GM12878 (cell line): ENCODE data around the gene SLC6A17. TPM values are rescaled to one million over a fixed set of nuclear protein-coding genes. Genes with fewer than 3 reads are reported as not detected.

Experiments
- ATAC-seq: fragments of 200-7000 bp; cut with Tn5 transposase; 3 replicates; pipeline ENCODE4 v1.9.1; 2020; ENCODE audit warnings: mild to moderate bottlenecking, moderate library complexity
- BruUV-seq: library from RNA; stranded (reverse); fragments of 400-500 nt; replicated peaks from 2 replicates; lab custom pipeline; 2021; lab: Mats Ljungman, UMichigan
- CTCF ChIA-PET: fragments of 300-600 bp; sonication (Branson Sonifier 250); formaldehyde crosslinking; extraction: SDS; loops from one replicate; lab custom pipeline; 2021; ENCODE audit warnings: inconsistent platforms; lab: Yijun Ruan, JAX
- POLR2A ChIA-PET: fragments of 350-600 bp; formaldehyde crosslinking; extraction: SDS; loops from one replicate; lab custom pipeline; 2021; ENCODE audit warnings: inconsistent platforms; lab: Charles Lee
- RAD21 ChIA-PET: fragments of 300-600 bp; sonication (Branson Sonifier 250); formaldehyde crosslinking; loops from one replicate; lab custom pipeline; 2023; ENCODE audit warnings: antibody characterized with exemption; ENCODE audit not compliant: unreplicated experiment; lab: Charles Lee
- SMC1A ChIA-PET: fragments of 300-600 bp; sonication (Branson Sonifier 250); formaldehyde crosslinking; loops from one replicate; lab custom pipeline; 2023; ENCODE audit not compliant: unreplicated experiment, uncharacterized antibody; lab: Charles Lee
- DNase-seq: peaks from one replicate; pipeline ENCODE4 v3.0.0-alpha.2; 2011; ENCODE audit warnings: low read depth, low spot score
- FAIRE-seq: peaks from 3 replicates; lab custom pipeline; 2011; peaks lifted over from hg19 to GRCh38; lab: Jason Lieb, UNC
- H2AFZ ChIP-seq: 2 replicates; pipeline ENCODE4 v1.6.0; 2011; ENCODE audit warnings: low read depth, low read length, control low read depth; ENCODE audit not compliant: control insufficient read depth
- H3K27ac ChIP-seq: 2 replicates; pipeline ENCODE4 v1.5.1; 2011; ENCODE audit warnings: control low read depth; ENCODE audit not compliant: control insufficient read depth, insufficient read depth
- H3K27me3 ChIP-seq, 2 experiments: replicated peaks in 1 of 2; 2 replicates each; pipeline versions ENCODE4 v1.6.0 to v1.6.1; 2011; ENCODE audit warnings: low read length in 1 of 2; ENCODE audit not compliant: control insufficient read depth in 2 of 2, insufficient read depth in 2 of 2
- H3K36me3 ChIP-seq, 2 experiments: 2 replicates each; pipeline ENCODE4 v1.5.1; 2011; ENCODE audit warnings: low read length in 1 of 2; ENCODE audit not compliant: control insufficient read depth in 2 of 2, insufficient read depth in 2 of 2
- H3K4me1 ChIP-seq: 2 replicates; pipeline ENCODE4 v1.6.1; 2011; ENCODE audit warnings: mild to moderate bottlenecking, low read length, moderate library complexity, mixed read lengths; ENCODE audit not compliant: control insufficient read depth, insufficient read depth
- H3K4me2 ChIP-seq: 2 replicates; pipeline ENCODE4 v1.6.0; 2011; ENCODE audit warnings: control low read depth; ENCODE audit not compliant: control insufficient read depth, insufficient read depth
- H3K4me3 ChIP-seq: fragments of 200-600 bp; sonication (generic); 2 replicates; pipeline ENCODE4 v1.5.1; 2016
- H3K79me2 ChIP-seq: 2 replicates; pipeline ENCODE4 v1.6.0; 2011; ENCODE audit warnings: low read length; ENCODE audit not compliant: control insufficient read depth, insufficient read depth
- H3K9ac ChIP-seq: 2 replicates; pipeline ENCODE4 v1.8.0; 2011; ENCODE audit warnings: low read length, control low read depth, mixed read lengths; ENCODE audit not compliant: control insufficient read depth, insufficient read depth
- H3K9me3 ChIP-seq: replicated peaks from 3 replicates; pipeline ENCODE4 v1.5.1; 2011; ENCODE audit warnings: mild to moderate bottlenecking, low read length; ENCODE audit not compliant: control insufficient read depth, insufficient read depth
- H4K20me1 ChIP-seq: 2 replicates; pipeline ENCODE4 v1.6.0; 2011; ENCODE audit not compliant: control insufficient read depth, insufficient read depth
- BCLAF1 ChIP-seq: fragments of 450-650 bp; IDR thresholded peaks from 2 replicates; pipeline ENCODE4 v1.6.1; 2017; ENCODE audit warnings: antibody characterized with exemption, mild to moderate bottlenecking, moderate library complexity
- FOS ChIP-seq: IDR thresholded peaks from 3 replicates; pipeline ENCODE4 v1.6.1; 2011; ENCODE audit warnings: borderline replicate concordance; ENCODE audit not compliant: insufficient read length; ENCODE audit errors: extremely low read depth
- JUNB ChIP-seq: IDR thresholded peaks from 2 replicates; pipeline ENCODE4 v1.6.1; 2016; ENCODE audit warnings: antibody characterized with exemption, mild to moderate bottlenecking
- MEF2A ChIP-seq: IDR thresholded peaks from 2 replicates; pipeline ENCODE4 v1.6.1; 2011; ENCODE audit warnings: low read depth, mild to moderate bottlenecking, low read length, moderate library complexity; ENCODE audit not compliant: insufficient read depth
- MEF2B ChIP-seq: fragments of 450-650 bp; IDR thresholded peaks from 2 replicates; pipeline ENCODE4 v1.6.1; 2018; ENCODE audit warnings: mild to moderate bottlenecking, moderate library complexity; ENCODE audit not compliant: partially characterized antibody, poor library complexity, severe bottlenecking
- MTA2 ChIP-seq: fragments of 450-650 bp; IDR thresholded peaks from 2 replicates; pipeline ENCODE4 v1.6.1; 2016; ENCODE audit warnings: low read depth, mild to moderate bottlenecking, moderate library complexity
- MTA3 ChIP-seq: IDR thresholded peaks from 2 replicates; pipeline ENCODE4 v1.6.1; 2012; ENCODE audit warnings: low read length, inconsistent platforms, borderline replicate concordance
- MYC ChIP-seq: IDR thresholded peaks from 2 replicates; pipeline ENCODE4 v1.6.1; 2011; ENCODE audit warnings: mild to moderate bottlenecking, low read length, moderate library complexity, inconsistent platforms; ENCODE audit not compliant: insufficient read depth, insufficient replicate concordance, insufficient read length, severe bottlenecking
- PKNOX1 ChIP-seq: fragments of 450-650 bp; IDR thresholded peaks from 2 replicates; pipeline ENCODE4 v1.6.1; 2016; ENCODE audit warnings: mild to moderate bottlenecking
- RAD21 ChIP-seq: IDR thresholded peaks from 2 replicates; pipeline ENCODE4 v1.6.1; 2011; ENCODE audit warnings: mild to moderate bottlenecking, low read depth, low read length, moderate library complexity; ENCODE audit not compliant: insufficient read depth
- STAT3 ChIP-seq: IDR thresholded peaks from 2 replicates; pipeline ENCODE4 v1.6.1; 2011; ENCODE audit warnings: low read depth, low read length, improper control_type of control experiment
- YY1 ChIP-seq: IDR thresholded peaks from 2 replicates; pipeline ENCODE4 v1.6.1; 2011; ENCODE audit warnings: low read depth, mild to moderate bottlenecking, low read length
- ZNF24 ChIP-seq: fragments of 450-650 bp; IDR thresholded peaks from 2 replicates; pipeline ENCODE4 v1.6.1; 2017; ENCODE audit warnings: antibody characterized with exemption, mild to moderate bottlenecking
- ZNF384 ChIP-seq: IDR thresholded peaks from 2 replicates; pipeline ENCODE4 v1.6.1; 2012; ENCODE audit warnings: low read depth, mild to moderate bottlenecking, low read length, improper control_type of control experiment, borderline replicate concordance
- WGBS: methylation state at CpG from one replicate; pipeline ENCODE4 v1.1.6; 2016; ENCODE audit warnings: low lambda C conversion rate; ENCODE audit not compliant: insufficient replicate concordance, insufficient coverage; ENCODE audit errors: missing lambda C conversion rate; 5-methylcytosine and 5-hydroxymethylcytosine counted together
- in situ Hi-C: fragments of 300-500 bp; cut with MboI; formaldehyde crosslinking; loops from 9 replicates; pipeline ENCODE4 v1.14.3; 2018; ENCODE audit warnings: mixed read lengths
- intact Hi-C: fragments of 100-400 bp; cut with micrococcal nuclease; formaldehyde crosslinking; loops from one replicate; pipeline ENCODE4 v1.14.2; 2022; ENCODE audit not compliant: unreplicated experiment
- polyA plus RNA-seq, 11 experiments: library from polyadenylated mRNA; depleted of rRNA in 4 of 11; unstranded in 6 of 11; stranded (reverse) in 5 of 11; fragments of >200 nt; fragmentation: Nextera tagmentation in 4 of 11; fragmentation: Illumina TruSeq in 1 of 11; extraction: Ambion mirVana in 4 of 11; extraction: Trizol in 1 of 11; gene quantifications; 1 replicate in 1 of 11; 2 replicates in 10 of 11; pipeline versions ENCODE4 v1.2.1 to v1.2.3, GENCODE V29; 2011 to 2016; ENCODE audit warnings: inconsistent platforms in 2 of 11, missing spikeins in 2 of 11, low read depth in 1 of 11
- total RNA-seq, 4 experiments: library from RNA; depleted of rRNA in 3 of 4; stranded (reverse); fragments of >200 nt in 3 of 4; fragmentation: Illumina TruSeq in 1 of 4; extraction: Trizol in 1 of 4; gene quantifications; 2 replicates each; pipeline versions ENCODE4 v1.2.1 to v1.2.3, GENCODE V29; 2013 to 2021
- TF ChIP-seq, protein P1 (sequence below): IDR thresholded peaks from 2 replicates; pipeline ENCODE4 v1.6.1; 2012; ENCODE audit warnings: low read depth, low read length, improper control_type of control experiment
- TF ChIP-seq, protein P2 (sequence below): fragments of 450-650 bp; IDR thresholded peaks from 2 replicates; pipeline ENCODE4 v1.6.1; 2018; ENCODE audit warnings: borderline replicate concordance, mild to moderate bottlenecking; ENCODE audit not compliant: partially characterized antibody

Gene SLC6A17
- total and polyA plus RNA-seq, 10 of the 15 experiments (the other 5 are each of a cell fraction or from before 2014, with no cell fraction given): not detected

- no peaks in the 10 kb centered on the region for H4K20me1 ChIP-seq
- H3K4me3 ChIP-seq: no peak overlapping the region
- ChIA-PET RAD21 (interaction anchor here (1.1 to 3.4 kb wide), 6 partner anchors 17 to 214 kb away, joined by 3 to 21 read pairs (median 4); partner anchors contain the start of gene KCNC4), SMC1A (interaction anchor here (0.8 to 2.9 kb wide), 8 partner anchors 10 to 53 kb away, joined by 3 to 14 read pairs (median 6); no protein-coding TSS in a partner anchor), POLR2A (interaction anchor here (0.6 to 1.2 kb wide), 5 partner anchors 9 to 106 kb away, joined by 3 to 4 read pairs (median 3); partner anchors contain the start of gene RBM15), CTCF (interaction anchor here (0.8 to 9.7 kb wide), 4 partner anchors 12 to 91 kb away, joined by 3 to 58 read pairs (median 8); no protein-coding TSS in a partner anchor)
- no peak overlapping the region for H3K27ac ChIP-seq
- no peaks in the 10 kb centered on the region for H3K9me3 ChIP-seq
- FAIRE-seq (no peak), DNase-seq (no peak), ATAC-seq (no peak)
- intact Hi-C loops (no loop called here), in situ Hi-C loops (no loop called here)
- peaks cover 5% of the 10 kb centered on the region; the same call in 1 of the 2 replicates for H3K4me1 ChIP-seq
- no TSS peak for BruUV-seq
- 34% methylated on average over 6 of the region's 9 CpGs for WGBS
- H3K79me2 ChIP-seq: no peaks in the 10 kb centered on the region
- no peak overlapping the region for H3K9ac ChIP-seq
- no peak overlapping the region for H2AFZ ChIP-seq
- H3K4me2 ChIP-seq: no peak overlapping the region
- H3K27me3 ChIP-seq: no peaks in the 10 kb centered on the region; a peak in 1 of 4 replicates
- no peaks in the 10 kb centered on the region for H3K36me3 ChIP-seq
- TF ChIP-seq MEF2A (no peak), MTA2 (no peak), ZNF24 (no peak), RAD21 (no peak), STAT3 (no peak), MTA3 (no peak), JUNB (no peak), YY1 (no peak), BCLAF1 (no peak), PKNOX1 (no peak), ZNF384 (no peak), FOS (no peak), MYC (no peak), MEF2B (no peak)
- TF ChIP-seq, protein P1, sequence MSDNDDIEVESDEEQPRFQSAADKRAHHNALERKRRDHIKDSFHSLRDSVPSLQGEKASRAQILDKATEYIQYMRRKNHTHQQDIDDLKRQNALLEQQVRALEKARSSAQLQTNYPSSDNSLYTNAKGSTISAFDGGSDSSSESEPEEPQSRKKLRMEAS: no peak
- TF ChIP-seq, protein P2, sequence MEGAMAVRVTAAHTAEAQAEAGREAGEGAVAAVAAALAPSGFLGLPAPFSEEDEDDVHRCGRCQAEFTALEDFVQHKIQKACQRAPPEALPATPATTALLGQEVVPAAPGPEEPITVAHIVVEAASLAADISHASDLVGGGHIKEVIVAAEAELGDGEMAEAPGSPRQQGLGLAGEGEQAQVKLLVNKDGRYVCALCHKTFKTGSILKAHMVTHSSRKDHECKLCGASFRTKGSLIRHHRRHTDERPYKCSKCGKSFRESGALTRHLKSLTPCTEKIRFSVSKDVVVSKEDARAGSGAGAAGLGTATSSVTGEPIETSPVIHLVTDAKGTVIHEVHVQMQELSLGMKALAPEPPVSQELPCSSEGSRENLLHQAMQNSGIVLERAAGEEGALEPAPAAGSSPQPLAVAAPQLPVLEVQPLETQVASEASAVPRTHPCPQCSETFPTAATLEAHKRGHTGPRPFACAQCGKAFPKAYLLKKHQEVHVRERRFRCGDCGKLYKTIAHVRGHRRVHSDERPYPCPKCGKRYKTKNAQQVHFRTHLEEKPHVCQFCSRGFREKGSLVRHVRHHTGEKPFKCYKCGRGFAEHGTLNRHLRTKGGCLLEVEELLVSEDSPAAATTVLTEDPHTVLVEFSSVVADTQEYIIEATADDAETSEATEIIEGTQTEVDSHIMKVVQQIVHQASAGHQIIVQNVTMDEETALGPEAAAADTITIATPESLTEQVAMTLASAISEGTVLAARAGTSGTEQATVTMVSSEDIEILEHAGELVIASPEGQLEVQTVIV: no peak
These were observed 95.8 kb downstream of the SLC6A17 start for GRCh38 chr1:110245876-110246620.
